ENCODE measurements around the gene TCF25. TPM values are rescaled to one million over a fixed set of nuclear protein-coding genes. Genes with fewer than 3 reads are reported as not detected.
A peak's percentile ranks its signal among the peaks of the same experiment; 100 is the strongest.

Gene TCF25
- total and polyA plus RNA-seq, 11 donors: 52.5 to 115 (median 96.4) TPM

- Histone ChIP-seq H3K27ac (peak overlapping the region in 5 of 12 donors; percentile 8 to 39 (median 12)), H3K4me1 (peaks cover 0 to 12% (median 8%) of the 10 kb centered on the region in 12 donors), H3K4me3 (no peak overlapping the region), H3K27me3 (no peaks in the 10 kb centered on the region), H3K9me3 (no peaks in the 10 kb centered on the region), H3K36me3 (peaks cover 0 to 59% (median 53%) of the 10 kb centered on the region in 9 donors)
- no peak for TF ChIP-seq POLR2A (IDR thresholded peaks at IDR 0.05)
- TF ChIP-seq CTCF (IDR thresholded peaks at IDR 0.05): peak; percentile 81 to 97 (median 91)
- 51 to 65% (median 60%) methylated on average over 35 to 47 of the region's 47 CpGs for WGBS, 4 donors
- DNase-seq (peak; percentile 80 to 91 (median 84)), ATAC-seq (peak; percentile 75 to 91 (median 84))
- intact Hi-C loops (cut with DNase I): no loop called here
These were observed 36.7 kb downstream of the TCF25 start for GRCh38 chr16:89909777-89910716.

- intact Hi-C loops (cut with DNase I): no loop called here
- Histone ChIP-seq H3K9me3 (no peaks in the 10 kb centered on the region), H3K27me3 (no peaks in the 10 kb centered on the region), H3K27ac (peak overlapping the region in 2 of 12 donors; percentile 8 to 31), H3K4me3 (no peak overlapping the region), H3K36me3 (peaks cover 0 to 51% (median 45%) of the 10 kb centered on the region in 9 donors), H3K4me1 (peaks cover 0 to 12% (median 8%) of the 10 kb centered on the region in 12 donors)
- TF ChIP-seq POLR2A (IDR thresholded peaks at IDR 0.05) (no peak), CTCF (IDR thresholded peaks at IDR 0.05) (no peak)
- 92 to 94% (median 93%) methylated on average over 22 to 27 of the region's 27 CpGs for WGBS, 4 donors
- ATAC-seq: peak in 3 of 4 donors; percentile 2 to 3 (median 2)
- no peak for DNase-seq
These were observed 37.4 kb downstream of the TCF25 start for GRCh38 chr16:89910717-89911354.

GRCh38 chr16:89911375-89911774, 38.0 kb downstream of the TCF25 start:
- 90 to 97% (median 94%) methylated on average over 14 of the region's 14 CpGs for WGBS, 4 donors
- intact Hi-C loops (cut with DNase I): no loop called here
- Histone ChIP-seq H3K27ac (no peak overlapping the region), H3K4me3 (no peak overlapping the region), H3K36me3 (peaks cover 0 to 46% (median 40%) of the 10 kb centered on the region in 9 donors), H3K9me3 (no peaks in the 10 kb centered on the region), H3K27me3 (no peaks in the 10 kb centered on the region), H3K4me1 (peaks cover 0 to 12% (median 8%) of the 10 kb centered on the region in 12 donors)
- ATAC-seq: no peak
- DNase-seq: no peak
- no peak for TF ChIP-seq CTCF (IDR thresholded peaks at IDR 0.05)
- TF ChIP-seq POLR2A (IDR thresholded peaks at IDR 0.05): no peak

GRCh38 chr16:89912143-89912542, 38.8 kb downstream of the TCF25 start:
- intact Hi-C loops (cut with DNase I): no loop called here
- Histone ChIP-seq H3K36me3 (peaks cover 0 to 39% (median 32%) of the 10 kb centered on the region in 9 donors), H3K4me1 (peaks cover 0 to 12% (median 8%) of the 10 kb centered on the region in 12 donors), H3K9me3 (no peaks in the 10 kb centered on the region), H3K27ac (no peak overlapping the region), H3K27me3 (no peaks in the 10 kb centered on the region), H3K4me3 (no peak overlapping the region)
- TF ChIP-seq POLR2A (IDR thresholded peaks at IDR 0.05): no peak
- no peak for TF ChIP-seq CTCF (IDR thresholded peaks at IDR 0.05)
- ATAC-seq (no peak), DNase-seq (no peak)
- WGBS, 4 donors: 75 to 96% (median 91%) methylated on average over 6 to 13 of the region's 13 CpGs
